ENCODE results near the gene PEAR1. TPM values are rescaled to one million over a fixed set of nuclear protein-coding genes. Genes with fewer than 3 reads are reported as not detected.

The PEAR1 gene
- polyA plus RNA-seq, 2 of the 4 experiments (the other 2 are of a cell fraction) = 1.7 to 5.0 TPM

DNA sequence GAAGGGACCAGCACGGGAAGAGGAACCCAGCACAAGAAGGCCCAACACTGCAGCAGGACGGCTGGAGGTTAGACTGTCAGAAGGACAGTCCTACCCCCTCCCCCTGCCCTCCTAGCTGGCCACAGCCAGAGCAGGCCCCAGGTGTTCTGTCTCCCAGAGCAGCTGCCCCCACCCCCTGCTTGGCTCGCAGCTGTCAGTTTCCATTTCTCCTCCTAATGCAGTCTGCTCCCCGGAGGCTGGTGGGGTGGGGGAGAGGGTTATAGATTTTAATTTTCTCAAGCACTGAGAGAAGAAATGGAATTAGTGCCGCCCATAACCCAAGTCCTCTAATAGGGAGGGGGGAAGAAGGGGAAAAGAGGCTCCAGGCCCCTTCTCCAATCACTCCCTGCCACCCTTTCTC, 13.0 kb upstream of the PEAR1 start:
- ATAC-seq = no peak
- no peak overlapping the region for H3K4me3 ChIP-seq
- ChIA-PET CTCF (interaction anchor here (0.9 to 20.8 kb wide), 15 partner anchors 11 to 210 kb away, joined by 3 to 239 read pairs (median 4); partner anchors contain the start of genes INSRR, LRRC71, METTL25B and NTRK1), POLR2A (no interaction called here)
- H3K4me1 ChIP-seq = no peaks in the 10 kb centered on the region
- FAIRE-seq = no peak
- H3K9me3 ChIP-seq = no peaks in the 10 kb centered on the region
- TF ChIP-seq TFCP2L1 (CRISPR knock-in tag; IDR thresholded peaks at IDR 0.05) (no peak), CBX8 (IDR thresholded peaks at IDR 0.05) (no peak), FOSB (CRISPR knock-in tag; IDR thresholded peaks at IDR 0.05) (no peak), BHLHE40 (IDR thresholded peaks at IDR 0.05; ENCODE audit: low read depth, low read length) (no peak), FOSL2 (IDR thresholded peaks at IDR 0.05) (no peak), FOSL2 (CRISPR knock-in tag; IDR thresholded peaks at IDR 0.05) (no peak), KDM1A (IDR thresholded peaks at IDR 0.05; ENCODE audit: low read depth) (no peak), KDM5A (IDR thresholded peaks at IDR 0.05) (no peak), CBX2 (IDR thresholded peaks at IDR 0.05; ENCODE audit: borderline replicate concordance, low read depth) (no peak), MAZ (IDR thresholded peaks at IDR 0.05; ENCODE audit: borderline replicate concordance, low read depth, low read length) (no peak)
- TF ChIP-seq, protein P1, sequence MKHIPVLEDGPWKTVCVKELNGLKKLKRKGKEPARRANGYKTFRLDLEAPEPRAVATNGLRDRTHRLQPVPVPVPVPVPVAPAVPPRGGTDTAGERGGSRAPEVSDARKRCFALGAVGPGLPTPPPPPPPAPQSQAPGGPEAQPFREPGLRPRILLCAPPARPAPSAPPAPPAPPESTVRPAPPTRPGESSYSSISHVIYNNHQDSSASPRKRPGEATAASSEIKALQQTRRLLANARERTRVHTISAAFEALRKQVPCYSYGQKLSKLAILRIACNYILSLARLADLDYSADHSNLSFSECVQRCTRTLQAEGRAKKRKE (CRISPR knock-in tag; IDR thresholded peaks at IDR 0.05; ENCODE audit: low read depth) = no peak
- H3K27ac ChIP-seq = no peak overlapping the region
- 46% methylated on average over 5 of the region's 5 CpGs for WGBS (ENCODE audit: missing lambda C conversion rate)
- H3K4me2 ChIP-seq = no peak overlapping the region
- DNase-seq (ENCODE audit: low read depth in 1 of 2, low spot score in 1 of 2) = no peak

DNA sequence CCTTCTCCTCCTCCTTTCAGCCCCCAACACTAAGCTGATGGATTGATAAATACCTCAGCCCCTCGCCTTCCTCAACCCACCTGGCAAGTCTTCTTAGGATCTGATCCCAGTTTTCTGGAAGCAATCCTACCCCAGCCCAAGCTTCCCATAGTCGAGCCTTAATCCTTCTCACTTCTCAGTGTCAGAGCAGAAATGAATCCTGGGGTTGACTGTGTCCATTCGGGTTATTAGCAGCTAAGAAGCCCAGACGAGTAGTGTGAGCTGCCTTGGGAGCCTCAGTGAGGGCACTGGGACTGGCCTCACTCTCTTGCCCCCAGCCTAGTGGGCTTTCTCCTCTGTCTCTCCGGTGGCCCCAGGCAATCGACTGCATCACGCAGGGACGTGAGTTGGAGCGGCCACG, 12.4 kb upstream of the PEAR1 start:
- FAIRE-seq (no peak), DNase-seq (ENCODE audit: low read depth in 1 of 2, low spot score in 1 of 2) (no peak), ATAC-seq (no peak)
- H3K4me3 ChIP-seq = no peak overlapping the region
- TF ChIP-seq, protein P1 (CRISPR knock-in tag; IDR thresholded peaks at IDR 0.05; ENCODE audit: low read depth) = no peak
- H3K4me1 ChIP-seq = no peaks in the 10 kb centered on the region
- ChIA-PET POLR2A (no interaction called here), CTCF (interaction anchor here (0.6 to 20.8 kb wide), 14 partner anchors 10 to 191 kb away, joined by 3 to 239 read pairs (median 4); partner anchors contain the start of genes INSRR, LRRC71, METTL25B and NTRK1)
- no peak overlapping the region for H3K27ac ChIP-seq
- 64% methylated on average over 9 of the region's 10 CpGs for WGBS (ENCODE audit: missing lambda C conversion rate)
- H3K4me2 ChIP-seq = no peak overlapping the region
- no peaks in the 10 kb centered on the region for H3K9me3 ChIP-seq

DNA sequence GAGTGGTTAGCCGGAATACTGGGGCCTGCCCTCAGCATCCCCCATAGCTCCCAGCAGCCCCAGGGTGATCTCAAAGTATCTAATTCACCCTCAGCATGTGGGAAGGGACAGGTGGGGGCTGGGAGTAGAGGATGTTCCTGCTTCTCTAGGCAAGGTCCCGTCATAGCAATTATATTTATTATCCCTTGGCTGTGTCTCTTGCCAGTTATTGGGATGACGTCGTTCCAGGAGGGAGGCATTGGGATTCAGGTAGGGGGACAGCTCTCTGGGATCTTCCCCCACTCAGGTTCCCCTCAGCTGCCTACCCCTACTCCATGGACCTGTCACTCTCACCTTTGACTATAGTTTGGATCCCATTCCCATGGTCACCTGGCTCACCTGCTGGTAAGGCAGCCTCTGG, 11.9 kb upstream of the PEAR1 start:
- Histone ChIP-seq H3K4me3 (no peak overlapping the region), H3K4me2 (no peak overlapping the region), H3K4me1 (no peaks in the 10 kb centered on the region), H3K27ac (no peak overlapping the region), H3K9me3 (no peaks in the 10 kb centered on the region)
- no peak for TF ChIP-seq HOXB5 (CRISPR knock-in tag; IDR thresholded peaks at IDR 0.05)
- no peak for TF ChIP-seq BHLHE40 (IDR thresholded peaks at IDR 0.05; ENCODE audit: low read depth, low read length)
- no peak for TF ChIP-seq ZNF302 (CRISPR knock-in tag; IDR thresholded peaks at IDR 0.05)
- TF ChIP-seq MAZ (IDR thresholded peaks at IDR 0.05; ENCODE audit: borderline replicate concordance, low read depth, low read length) = no peak
- TF ChIP-seq, protein P2, sequence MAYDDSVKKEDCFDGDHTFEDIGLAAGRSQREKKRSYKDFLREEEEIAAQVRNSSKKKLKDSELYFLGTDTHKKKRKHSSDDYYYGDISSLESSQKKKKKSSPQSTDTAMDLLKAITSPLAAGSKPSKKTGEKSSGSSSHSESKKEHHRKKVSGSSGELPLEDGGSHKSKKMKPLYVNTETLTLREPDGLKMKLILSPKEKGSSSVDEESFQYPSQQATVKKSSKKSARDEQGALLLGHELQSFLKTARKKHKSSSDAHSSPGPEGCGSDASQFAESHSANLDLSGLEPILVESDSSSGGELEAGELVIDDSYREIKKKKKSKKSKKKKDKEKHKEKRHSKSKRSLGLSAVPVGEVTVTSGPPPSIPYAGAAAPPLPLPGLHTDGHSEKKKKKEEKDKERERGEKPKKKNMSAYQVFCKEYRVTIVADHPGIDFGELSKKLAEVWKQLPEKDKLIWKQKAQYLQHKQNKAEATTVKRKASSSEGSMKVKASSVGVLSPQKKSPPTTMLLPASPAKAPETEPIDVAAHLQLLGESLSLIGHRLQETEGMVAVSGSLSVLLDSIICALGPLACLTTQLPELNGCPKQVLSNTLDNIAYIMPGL (CRISPR knock-in tag; IDR thresholded peaks at IDR 0.05; ENCODE audit: borderline replicate concordance) = no peak
- no peak for TF ChIP-seq CHD2 (IDR thresholded peaks at IDR 0.05; ENCODE audit: low read length, partially characterized antibody)
- no peak for TF ChIP-seq SREBF2 (IDR thresholded peaks at IDR 0.05)
- no peak for TF ChIP-seq NPAS2 (CRISPR knock-in tag; IDR thresholded peaks at IDR 0.05; ENCODE audit: borderline replicate concordance)
- TF ChIP-seq, protein P3, sequence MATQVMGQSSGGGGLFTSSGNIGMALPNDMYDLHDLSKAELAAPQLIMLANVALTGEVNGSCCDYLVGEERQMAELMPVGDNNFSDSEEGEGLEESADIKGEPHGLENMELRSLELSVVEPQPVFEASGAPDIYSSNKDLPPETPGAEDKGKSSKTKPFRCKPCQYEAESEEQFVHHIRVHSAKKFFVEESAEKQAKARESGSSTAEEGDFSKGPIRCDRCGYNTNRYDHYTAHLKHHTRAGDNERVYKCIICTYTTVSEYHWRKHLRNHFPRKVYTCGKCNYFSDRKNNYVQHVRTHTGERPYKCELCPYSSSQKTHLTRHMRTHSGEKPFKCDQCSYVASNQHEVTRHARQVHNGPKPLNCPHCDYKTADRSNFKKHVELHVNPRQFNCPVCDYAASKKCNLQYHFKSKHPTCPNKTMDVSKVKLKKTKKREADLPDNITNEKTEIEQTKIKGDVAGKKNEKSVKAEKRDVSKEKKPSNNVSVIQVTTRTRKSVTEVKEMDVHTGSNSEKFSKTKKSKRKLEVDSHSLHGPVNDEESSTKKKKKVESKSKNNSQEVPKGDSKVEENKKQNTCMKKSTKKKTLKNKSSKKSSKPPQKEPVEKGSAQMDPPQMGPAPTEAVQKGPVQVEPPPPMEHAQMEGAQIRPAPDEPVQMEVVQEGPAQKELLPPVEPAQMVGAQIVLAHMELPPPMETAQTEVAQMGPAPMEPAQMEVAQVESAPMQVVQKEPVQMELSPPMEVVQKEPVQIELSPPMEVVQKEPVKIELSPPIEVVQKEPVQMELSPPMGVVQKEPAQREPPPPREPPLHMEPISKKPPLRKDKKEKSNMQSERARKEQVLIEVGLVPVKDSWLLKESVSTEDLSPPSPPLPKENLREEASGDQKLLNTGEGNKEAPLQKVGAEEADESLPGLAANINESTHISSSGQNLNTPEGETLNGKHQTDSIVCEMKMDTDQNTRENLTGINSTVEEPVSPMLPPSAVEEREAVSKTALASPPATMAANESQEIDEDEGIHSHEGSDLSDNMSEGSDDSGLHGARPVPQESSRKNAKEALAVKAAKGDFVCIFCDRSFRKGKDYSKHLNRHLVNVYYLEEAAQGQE (IDR thresholded peaks at IDR 0.05) = no peak
- TF ChIP-seq MYC (IDR thresholded peaks at IDR 0.05; ENCODE audit: borderline replicate concordance, low read length) = no peak
- no peak for TF ChIP-seq NR3C1 (IDR thresholded peaks at IDR 0.05)
- no peak for TF ChIP-seq KDM1A (IDR thresholded peaks at IDR 0.05; ENCODE audit: low read depth)
- no peak for TF ChIP-seq RAD21 (conservative IDR thresholded peaks at IDR 0.05 in 1 of 2, IDR thresholded peaks at IDR 0.05 in 1 of 2)
- TF ChIP-seq HOXB13 (CRISPR knock-in tag; IDR thresholded peaks at IDR 0.05; ENCODE audit: low read depth) = no peak
- no peak for TF ChIP-seq ZSCAN20 (CRISPR knock-in tag; IDR thresholded peaks at IDR 0.05)
- no peak for TF ChIP-seq EHMT2 (IDR thresholded peaks at IDR 0.05; ENCODE audit: low read depth)
- ATAC-seq = no peak
- no peak for FAIRE-seq
- WGBS (ENCODE audit: missing lambda C conversion rate) = 75% methylated on average over 3 of the region's 4 CpGs
- CTCF ChIA-PET = interaction anchor here (0.6 to 20.8 kb wide), 11 partner anchors 10 to 192 kb away, joined by 3 to 239 read pairs (median 6); partner anchors contain the start of genes INSRR, METTL25B, NTRK1 and PEAR1
- DNase-seq (ENCODE audit: low read depth in 1 of 2, low spot score in 1 of 2) = no peak
- POLR2A ChIA-PET = no interaction called here

All from A549 (cell line).